HG03575 (cell line): ENCODE results near the gene ZPLD1.

Experiments used
- ATAC-seq: cut with Tn5 transposase; IDR thresholded peaks from one replicate; pipeline ENCODE4 v1.9.1; 2021; ENCODE audit not compliant: unreplicated experiment, insufficient number of reproducible peaks, low FRiP score; ENCODE audit errors: extremely low read depth

Gene ZPLD1

GRCh38 chr3:102434715-102435114 is at the start of gene ZPLD1:
ZPLD1 (plus strand) TSS chr3:102435015; CDS start chr3:102438488, 3,473 bp downstream.
- no peak for ATAC-seq

GRCh38 chr3:102390171-102390864 is 44.5 kb upstream of the ZPLD1 start:
- ATAC-seq: no peak

- ATAC-seq: no peak
Observed at GRCh38 chr3:102390916-102391315, 43.9 kb upstream of the ZPLD1 start.

GRCh38 chr3:102391491-102391890 is 43.3 kb upstream of the ZPLD1 start:
- ATAC-seq: no peak

- ATAC-seq: no peak
Observed at GRCh38 chr3:102394517-102394916, 40.3 kb upstream of the ZPLD1 start.

- no peak for ATAC-seq
Observed at GRCh38 chr3:102398176-102398575, 36.6 kb upstream of the ZPLD1 start.

GRCh38 chr3:102398666-102399065 is 36.1 kb upstream of the ZPLD1 start:
- no peak for ATAC-seq

- ATAC-seq: no peak
Observed at GRCh38 chr3:102400142-102400541, 34.7 kb upstream of the ZPLD1 start.

- ATAC-seq: no peak
Observed at GRCh38 chr3:102400766-102401165, 34.0 kb upstream of the ZPLD1 start.

- ATAC-seq: no peak
Observed at GRCh38 chr3:102410616-102411015, 24.2 kb upstream of the ZPLD1 start.

GRCh38 chr3:102415553-102415952 is 19.3 kb upstream of the ZPLD1 start:
- ATAC-seq: no peak

- no peak for ATAC-seq
Observed at GRCh38 chr3:102419786-102420185, 15.0 kb upstream of the ZPLD1 start.

GRCh38 chr3:102441832-102442231 is 7.0 kb downstream of the ZPLD1 start:
- ATAC-seq: no peak

GRCh38 chr3:102443021-102443420 is 8.2 kb downstream of the ZPLD1 start:
- ATAC-seq: no peak

- no peak for ATAC-seq
Observed at GRCh38 chr3:102444101-102444500, 9.3 kb downstream of the ZPLD1 start.

GRCh38 chr3:102447272-102447671 is 12.5 kb downstream of the ZPLD1 start:
- ATAC-seq: no peak

- ATAC-seq: no peak
Observed at GRCh38 chr3:102449341-102449740, 14.5 kb downstream of the ZPLD1 start.

- no peak for ATAC-seq
Observed at GRCh38 chr3:102449930-102450329, 15.1 kb downstream of the ZPLD1 start.

GRCh38 chr3:102450976-102451375 is 16.2 kb downstream of the ZPLD1 start:
- no peak for ATAC-seq

GRCh38 chr3:102451543-102451942 is 16.7 kb downstream of the ZPLD1 start:
- ATAC-seq: no peak

- no peak for ATAC-seq
Observed at GRCh38 chr3:102454181-102454580, 19.4 kb downstream of the ZPLD1 start.
